Measurements from ENCODE around the gene SERF2. TPM values are rescaled to one million over a fixed set of nuclear protein-coding genes. Genes with fewer than 3 reads are reported as not detected.
A peak's percentile ranks its signal among the peaks of the same experiment; 100 is the strongest.

The SERF2 gene
- total and polyA plus RNA-seq, 2 of the 13 experiments (the other 11 are each of a cell fraction or from before 2014, with no cell fraction given), result 811 to 1,257 TPM

DNA sequence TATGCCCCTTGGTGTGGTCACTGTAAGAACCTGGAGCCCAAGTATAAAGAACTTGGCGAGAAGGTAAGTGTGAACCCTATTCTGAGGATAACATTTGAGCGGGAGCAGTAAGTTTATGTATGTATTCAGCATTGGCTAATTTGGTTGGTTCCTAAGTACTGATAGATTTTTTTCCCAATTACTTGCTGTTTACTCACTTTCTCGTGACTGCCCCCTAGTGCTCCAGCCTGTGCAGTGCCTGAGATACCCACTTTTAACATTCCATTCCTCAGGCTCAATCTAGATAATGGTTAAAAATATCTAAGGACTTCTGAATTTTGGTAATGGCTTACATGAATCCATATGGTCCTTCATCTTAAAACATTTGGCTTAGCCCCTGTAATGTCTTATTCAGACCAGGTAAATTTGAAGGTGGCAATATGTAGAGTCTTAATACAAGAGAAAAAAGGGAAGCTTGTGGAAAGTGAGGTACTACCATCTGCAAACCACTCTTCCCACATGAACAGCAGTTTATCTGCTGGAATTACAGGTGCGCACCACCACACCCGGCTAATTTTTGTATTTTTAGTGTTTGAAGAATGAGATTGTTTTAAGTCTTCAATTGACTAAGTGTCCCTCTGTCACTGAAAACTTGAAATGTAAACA, 22.4 kb upstream of the SERF2 start (continued):
- TF ChIP-seq BCL3 (CRISPR knock-in tag; IDR thresholded peaks at IDR 0.05), result no peak
- TF ChIP-seq, protein P1, sequence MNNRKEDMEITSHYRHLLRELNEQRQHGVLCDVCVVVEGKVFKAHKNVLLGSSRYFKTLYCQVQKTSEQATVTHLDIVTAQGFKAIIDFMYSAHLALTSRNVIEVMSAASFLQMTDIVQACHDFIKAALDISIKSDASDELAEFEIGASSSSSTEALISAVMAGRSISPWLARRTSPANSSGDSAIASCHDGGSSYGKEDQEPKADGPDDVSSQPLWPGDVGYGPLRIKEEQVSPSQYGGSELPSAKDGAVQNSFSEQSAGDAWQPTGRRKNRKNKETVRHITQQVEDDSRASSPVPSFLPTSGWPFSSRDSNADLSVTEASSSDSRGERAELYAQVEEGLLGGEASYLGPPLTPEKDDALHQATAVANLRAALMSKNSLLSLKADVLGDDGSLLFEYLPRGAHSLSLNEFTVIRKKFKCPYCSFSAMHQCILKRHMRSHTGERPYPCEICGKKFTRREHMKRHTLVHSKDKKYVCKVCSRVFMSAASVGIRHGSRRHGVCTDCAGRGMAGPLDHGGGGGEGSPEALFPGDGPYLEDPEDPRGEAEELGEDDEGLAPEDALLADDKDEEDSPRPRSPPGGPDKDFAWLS (CRISPR knock-in tag; IDR thresholded peaks at IDR 0.05; ENCODE audit: borderline replicate concordance), result no peak
- TF ChIP-seq ZNF143 (CRISPR knock-in tag; IDR thresholded peaks at IDR 0.05), result no peak
- no peak for TF ChIP-seq TEAD2 (CRISPR knock-in tag; IDR thresholded peaks at IDR 0.05)
- TF ChIP-seq TFDP2 (CRISPR knock-in tag; IDR thresholded peaks at IDR 0.05), result no peak
- no peak for TF ChIP-seq ZNF737 (CRISPR knock-in tag; IDR thresholded peaks at IDR 0.05; ENCODE audit: borderline replicate concordance)
- TF ChIP-seq ZSCAN20 (CRISPR knock-in tag; IDR thresholded peaks at IDR 0.05; ENCODE audit: borderline replicate concordance), result no peak
- no peak for TF ChIP-seq MYNN (CRISPR knock-in tag; IDR thresholded peaks at IDR 0.05; ENCODE audit: low read depth)
- no peak for TF ChIP-seq ZNF180 (CRISPR knock-in tag; IDR thresholded peaks at IDR 0.05; ENCODE audit: borderline replicate concordance, low read depth)
- peak; percentile 75 for TF ChIP-seq FOXA3 (CRISPR knock-in tag; IDR thresholded peaks at IDR 0.05)
- TF ChIP-seq, protein P2, sequence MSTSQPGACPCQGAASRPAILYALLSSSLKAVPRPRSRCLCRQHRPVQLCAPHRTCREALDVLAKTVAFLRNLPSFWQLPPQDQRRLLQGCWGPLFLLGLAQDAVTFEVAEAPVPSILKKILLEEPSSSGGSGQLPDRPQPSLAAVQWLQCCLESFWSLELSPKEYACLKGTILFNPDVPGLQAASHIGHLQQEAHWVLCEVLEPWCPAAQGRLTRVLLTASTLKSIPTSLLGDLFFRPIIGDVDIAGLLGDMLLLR (CRISPR knock-in tag; IDR thresholded peaks at IDR 0.05), result no peak
- TF ChIP-seq FOXK1 (CRISPR knock-in tag; IDR thresholded peaks at IDR 0.05; ENCODE audit: borderline replicate concordance, low read depth), result 0 out of 2 replicates have a peak, but pooled peaks have one; percentile 40
- no peak for TF ChIP-seq POGZ (CRISPR knock-in tag; IDR thresholded peaks at IDR 0.05)
- no peak for TF ChIP-seq TOE1 (CRISPR knock-in tag; IDR thresholded peaks at IDR 0.05)
- no peak for TF ChIP-seq ZNF496 (CRISPR knock-in tag; IDR thresholded peaks at IDR 0.05; ENCODE audit: insufficient replicate concordance)

Data from HepG2 (cell line).